GM23338 (cell line): ENCODE results near the gene CRAMP1. TPM values are rescaled to one million over a fixed set of nuclear protein-coding genes. Genes with fewer than 3 reads are reported as not detected.

ENCODE experiments used
- ATAC-seq: fragments of 200-7000 bp; cut with Tn5 transposase; 3 replicates; pipeline ENCODE4 v1.9.1; 2020
- DNase-seq: peaks from one replicate; pipeline ENCODE4 v3.0.0-alpha.2; 2015; ENCODE audit warnings: low spot score
- H2AFZ ChIP-seq: fragments of 200-600 bp; sonication (generic); 2 replicates; pipeline ENCODE4 v1.8.0; 2016; ENCODE audit warnings: antibody characterized with exemption, mild to moderate bottlenecking, moderate library complexity
- H3F3A ChIP-seq: fragments of 200-600 bp; sonication (generic); replicated peaks from 2 replicates; pipeline ENCODE4 v1.8.0; 2017; ENCODE audit warnings: antibody characterized with exemption, mixed run types, low read depth
- H3K27ac ChIP-seq: fragments of 200-600 bp; sonication (generic); 2 replicates; pipeline ENCODE4 v1.6.1; 2016; ENCODE audit warnings: low read depth
- H3K27me3 ChIP-seq: fragments of 200-600 bp; sonication (generic); 2 replicates; pipeline ENCODE4 v1.8.0; 2016; ENCODE audit warnings: mild to moderate bottlenecking, mixed run types, moderate library complexity; ENCODE audit not compliant: insufficient read depth
- H3K36me3 ChIP-seq: fragments of 200-600 bp; sonication (generic); 2 replicates; pipeline ENCODE4 v1.8.0; 2016; ENCODE audit warnings: mild to moderate bottlenecking; ENCODE audit not compliant: insufficient read depth
- H3K4me1 ChIP-seq: fragments of 200-600 bp; sonication (generic); 2 replicates; pipeline ENCODE4 v1.8.0; 2016; ENCODE audit warnings: mild to moderate bottlenecking, moderate library complexity; ENCODE audit not compliant: insufficient read depth
- H3K4me2 ChIP-seq: fragments of 200-600 bp; sonication (generic); 2 replicates; pipeline ENCODE4 v1.7.1; 2017; ENCODE audit warnings: mixed run types
- H3K4me3 ChIP-seq: fragments of 200-600 bp; sonication (generic); 2 replicates; pipeline ENCODE4 v1.6.1; 2016; ENCODE audit warnings: mixed run types
- H3K79me2 ChIP-seq: fragments of 200-600 bp; sonication (generic); replicated peaks from 2 replicates; pipeline ENCODE4 v1.8.0; 2017; ENCODE audit warnings: mild to moderate bottlenecking; ENCODE audit not compliant: insufficient read depth
- H3K9me2 ChIP-seq: fragments of 200-600 bp; sonication (generic); 2 replicates; pipeline ENCODE4 v1.8.0; 2017; ENCODE audit not compliant: insufficient read depth
- H4K20me1 ChIP-seq: fragments of 200-600 bp; sonication (generic); replicated peaks from 2 replicates; pipeline ENCODE4 v1.8.0; 2017; ENCODE audit warnings: mild to moderate bottlenecking; ENCODE audit not compliant: insufficient read depth
- H3K27ac Mint-ChIP-seq: 2 replicates; pipeline ENCODE4 v1.8.0; 2020; ENCODE audit warnings: inconsistent platforms, mild to moderate bottlenecking, moderate library complexity, mixed read lengths
- H3K27me3 Mint-ChIP-seq: 3 replicates; pipeline ENCODE4 v1.8.0; 2022; ENCODE audit warnings: low read depth, mild to moderate bottlenecking, moderate library complexity, mixed read lengths, inconsistent platforms; ENCODE audit not compliant: insufficient read depth, poor library complexity
- H3K36me3 Mint-ChIP-seq: 3 replicates; pipeline ENCODE4 v1.8.0; 2021; ENCODE audit warnings: low read depth, mild to moderate bottlenecking, inconsistent platforms, moderate library complexity, mixed read lengths
- H3K4me1 Mint-ChIP-seq: 3 replicates; pipeline ENCODE4 v1.8.0; 2020; ENCODE audit warnings: mild to moderate bottlenecking, inconsistent platforms, mixed read lengths
- H3K4me3 Mint-ChIP-seq: 3 replicates; pipeline ENCODE4 v1.8.0; 2021; ENCODE audit warnings: moderate library complexity, mild to moderate bottlenecking, inconsistent platforms, mixed read lengths
- H3K9me3 Mint-ChIP-seq: 3 replicates; pipeline ENCODE4 v1.8.0; 2020; ENCODE audit warnings: moderate library complexity, mild to moderate bottlenecking, inconsistent platforms, mixed read lengths
- EZH2 ChIP-seq: fragments of 200-600 bp; sonication (generic); IDR thresholded peaks from one replicate; pipeline ENCODE4 v1.8.0; 2017; ENCODE audit warnings: antibody characterized with exemption, mild to moderate bottlenecking, low read depth; ENCODE audit not compliant: unreplicated experiment
- JUNB ChIP-seq: IDR thresholded peaks from one replicate; pipeline ENCODE4 v1.6.1; 2016; ENCODE audit warnings: antibody characterized with exemption; ENCODE audit not compliant: unreplicated experiment
- NANOG ChIP-seq: IDR thresholded peaks from 2 replicates; pipeline ENCODE4 v1.6.1; 2016; ENCODE audit warnings: antibody characterized with exemption, borderline replicate concordance
- POLR2AphosphoS5 ChIP-seq: IDR thresholded peaks from 2 replicates; pipeline ENCODE4 v1.6.1; 2016; ENCODE audit warnings: antibody characterized with exemption, low read depth
- ZNF331 ChIP-seq: fragments of 250-450 bp; sonication (Bioruptor Pico); IDR thresholded peaks from 2 replicates; pipeline ENCODE4 v1.5.0; 2020; ENCODE audit warnings: low read depth, mild to moderate bottlenecking, moderate library complexity
- long read RNA-seq: library from polyadenylated mRNA; unstranded; transcript quantifications from one replicate; pipeline ENCODE4 v2.0.0, GENCODE V29; 2020; ENCODE audit not compliant: unreplicated experiment
- polyA plus RNA-seq: library from polyadenylated mRNA; unstranded; fragments of >200 nt; fragmentation: Nextera tagmentation; extraction: Ambion mirVana; gene quantifications from 2 replicates; pipeline ENCODE4 v1.2.1, GENCODE V29; 2016
- total RNA-seq: library from RNA; depleted of rRNA; stranded (reverse); fragments of >200 nt; shearing (Covaris generic); gene quantifications from 2 replicates; pipeline ENCODE4 v1.2.3, GENCODE V29; 2014; rRNA removed
- TF ChIP-seq, protein P1 (sequence below): fragments of 250-450 bp; sonication (Bioruptor Pico); IDR thresholded peaks from 2 replicates; pipeline ENCODE4 v1.5.0; 2020; ENCODE audit warnings: mild to moderate bottlenecking, moderate library complexity
- TF ChIP-seq, protein P2 (sequence below), 2 experiments: fragments of 200-600 bp in 1 of 2; sonication (generic) in 1 of 2; conservative IDR thresholded peaks; 2 replicates each; pipeline versions ENCODE4 v1.5.1 to v1.6.1; 2016 to 2017; ENCODE audit warnings: antibody characterized with exemption in 2 of 2, low read depth in 2 of 2, mild to moderate bottlenecking in 2 of 2, moderate library complexity in 1 of 2

The CRAMP1 gene, protein sequence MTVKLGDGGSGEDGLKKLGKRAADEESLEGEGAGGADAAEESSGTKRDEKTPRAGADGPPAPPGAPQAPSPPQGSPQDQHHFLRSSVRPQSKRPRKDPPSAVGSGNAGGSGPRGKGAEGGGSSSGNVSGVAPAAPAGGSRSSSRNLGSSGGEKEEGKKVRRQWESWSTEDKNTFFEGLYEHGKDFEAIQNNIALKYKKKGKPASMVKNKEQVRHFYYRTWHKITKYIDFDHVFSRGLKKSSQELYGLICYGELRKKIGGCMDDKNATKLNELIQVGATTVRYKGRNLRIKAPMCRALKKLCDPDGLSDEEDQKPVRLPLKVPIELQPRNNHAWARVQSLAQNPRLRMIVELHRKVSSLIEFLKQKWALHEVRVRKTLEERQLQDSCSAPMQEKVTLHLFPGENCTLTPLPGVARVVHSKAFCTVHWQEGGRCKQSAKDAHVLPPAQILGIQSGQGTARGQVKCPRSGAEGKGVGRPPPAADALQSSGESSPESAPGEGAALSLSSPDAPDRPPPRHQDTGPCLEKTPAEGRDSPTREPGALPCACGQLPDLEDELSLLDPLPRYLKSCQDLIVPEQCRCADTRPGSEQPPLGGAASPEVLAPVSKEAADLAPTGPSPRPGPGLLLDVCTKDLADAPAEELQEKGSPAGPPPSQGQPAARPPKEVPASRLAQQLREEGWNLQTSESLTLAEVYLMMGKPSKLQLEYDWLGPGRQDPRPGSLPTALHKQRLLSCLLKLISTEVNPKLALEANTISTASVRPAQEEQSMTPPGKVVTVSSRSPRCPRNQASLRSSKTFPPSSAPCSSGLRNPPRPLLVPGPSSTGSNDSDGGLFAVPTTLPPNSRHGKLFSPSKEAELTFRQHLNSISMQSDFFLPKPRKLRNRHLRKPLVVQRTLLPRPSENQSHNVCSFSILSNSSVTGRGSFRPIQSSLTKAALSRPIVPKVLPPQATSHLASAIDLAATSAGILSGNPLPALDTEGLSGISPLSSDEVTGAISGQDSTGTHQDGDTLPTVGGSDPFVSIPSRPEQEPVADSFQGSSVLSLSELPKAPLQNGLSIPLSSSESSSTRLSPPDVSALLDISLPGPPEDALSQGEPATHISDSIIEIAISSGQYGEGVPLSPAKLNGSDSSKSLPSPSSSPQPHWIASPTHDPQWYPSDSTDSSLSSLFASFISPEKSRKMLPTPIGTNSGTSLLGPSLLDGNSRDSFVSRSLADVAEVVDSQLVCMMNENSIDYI (N-terminal part only)
- total RNA-seq (16.7 and 17.9 TPM in 2 replicates), polyA plus RNA-seq (3.4 TPM in 2 replicates)
- long read RNA-seq, partial matches to known transcripts = 0 of 1 reads
- long read RNA-seq, other reads (novel, unspliced or antisense) = 1 of 1 reads

DNA sequence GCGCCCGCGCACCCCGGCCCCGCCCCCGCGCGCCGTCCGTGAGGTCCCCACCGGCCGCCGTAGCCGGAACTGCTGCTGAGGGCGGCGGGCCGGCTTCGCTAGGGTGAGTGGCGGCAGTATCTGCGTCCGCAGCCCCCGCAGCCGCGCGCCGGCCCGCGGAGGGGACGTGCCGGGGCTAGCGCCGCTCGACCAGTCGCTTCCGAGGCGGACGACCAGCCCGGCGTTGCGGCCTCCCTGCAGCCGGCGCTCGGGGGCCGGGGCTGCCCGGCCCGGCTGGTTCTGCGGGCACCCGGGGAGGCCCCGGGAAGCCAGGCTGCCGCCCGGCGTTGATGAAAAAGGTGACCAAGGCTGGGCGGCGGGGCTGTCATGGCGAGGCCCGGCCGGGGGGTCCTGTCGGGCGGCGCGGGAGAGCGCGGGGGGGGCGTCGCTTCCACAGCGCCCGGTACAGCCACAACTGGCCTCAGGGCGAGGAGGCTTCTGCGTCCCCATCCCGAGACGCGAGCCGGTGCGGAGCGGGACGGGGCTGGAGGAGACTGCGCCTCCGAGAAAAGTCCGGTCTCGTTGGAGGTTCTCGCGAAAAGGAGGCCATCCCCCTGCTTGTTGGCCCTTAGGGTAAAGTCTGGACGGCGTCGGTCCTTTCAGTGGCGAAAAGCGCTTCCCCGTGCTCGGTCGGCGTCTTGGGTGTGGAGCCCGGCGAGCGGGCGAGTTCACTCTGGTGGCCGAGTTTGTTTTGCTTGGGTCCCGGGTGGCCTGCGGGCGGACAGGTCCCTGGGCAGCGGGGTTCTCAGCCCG lies at the start of gene CRAMP1:
CRAMP1 (plus strand) TSS at position 41 of the 792 bp plus-strand sequence. CDS start 2,280 bp downstream, outside the sequence.
- peak within 1 kb of the TSS; percentile 99 for H3K27ac Mint-ChIP-seq
- Histone ChIP-seq H3K27me3 (peaks cover 12% of the 10 kb centered on the region), H3K4me1 (peaks cover 25% of the 10 kb centered on the region), H3K27ac (no peak within 1 kb of the TSS), H3K9me2 (no peaks in the 10 kb centered on the region; the same call in 1 of the 2 replicates), H3K36me3 (0 out of 2 replicates have a peak, but pooled peaks cover 4% of the 10 kb centered on the region), H3K4me3 (peak within 1 kb of the TSS; percentile 83), H3K79me2 (peaks cover 48% of the 10 kb centered on the region), H4K20me1 (peaks cover 7% of the 10 kb centered on the region), H3K4me2 (peak within 1 kb of the TSS; percentile 96), H2AFZ (no peak within 1 kb of the TSS), H3F3A (peaks cover 23% of the 10 kb centered on the region; the same call in 1 of the 2 replicates)
- TF ChIP-seq JUNB = no peak
- TF ChIP-seq POLR2AphosphoS5 = peak; percentile 11; the same call in 1 of the 2 replicates
- DNase-seq = peak; percentile 29
- peaks cover 16% of the 10 kb centered on the region for H3K36me3 Mint-ChIP-seq
- H3K4me1 Mint-ChIP-seq = peaks cover 25% of the 10 kb centered on the region
- peaks cover 5% of the 10 kb centered on the region; the same call in 2 of the 3 replicates for H3K9me3 Mint-ChIP-seq
- peak; percentile 16; the same call in 2 of the 3 replicates for ATAC-seq
- H3K4me3 Mint-ChIP-seq = peak within 1 kb of the TSS; percentile 94
- H3K27me3 Mint-ChIP-seq = peaks cover 29% of the 10 kb centered on the region

GRCh38 chr16:1563786-1564185 lies 48.4 kb upstream of the CRAMP1 start:
- Mint-ChIP-seq H3K4me1 (peaks cover 4% of the 10 kb centered on the region), H3K9me3 (no peaks in the 10 kb centered on the region), H3K4me3 (no peak overlapping the region), H3K36me3 (peaks cover 17% of the 10 kb centered on the region; the same call in 1 of the 3 replicates), H3K27me3 (peaks cover 6% of the 10 kb centered on the region), H3K27ac (no peak overlapping the region)
- H3K27ac ChIP-seq = no peak overlapping the region
- ATAC-seq = no peak
- H4K20me1 ChIP-seq = no peaks in the 10 kb centered on the region
- H3F3A ChIP-seq = no peaks in the 10 kb centered on the region
- H3K27me3 ChIP-seq = no peaks in the 10 kb centered on the region
- no peak overlapping the region for H3K4me3 ChIP-seq
- DNase-seq = no peak
- H3K4me1 ChIP-seq = no peaks in the 10 kb centered on the region
- no peak overlapping the region for H3K4me2 ChIP-seq
- H2AFZ ChIP-seq = no peak overlapping the region
- no peaks in the 10 kb centered on the region for H3K79me2 ChIP-seq
- no peaks in the 10 kb centered on the region for H3K36me3 ChIP-seq
- H3K9me2 ChIP-seq = no peaks in the 10 kb centered on the region
- TF ChIP-seq, protein P1, sequence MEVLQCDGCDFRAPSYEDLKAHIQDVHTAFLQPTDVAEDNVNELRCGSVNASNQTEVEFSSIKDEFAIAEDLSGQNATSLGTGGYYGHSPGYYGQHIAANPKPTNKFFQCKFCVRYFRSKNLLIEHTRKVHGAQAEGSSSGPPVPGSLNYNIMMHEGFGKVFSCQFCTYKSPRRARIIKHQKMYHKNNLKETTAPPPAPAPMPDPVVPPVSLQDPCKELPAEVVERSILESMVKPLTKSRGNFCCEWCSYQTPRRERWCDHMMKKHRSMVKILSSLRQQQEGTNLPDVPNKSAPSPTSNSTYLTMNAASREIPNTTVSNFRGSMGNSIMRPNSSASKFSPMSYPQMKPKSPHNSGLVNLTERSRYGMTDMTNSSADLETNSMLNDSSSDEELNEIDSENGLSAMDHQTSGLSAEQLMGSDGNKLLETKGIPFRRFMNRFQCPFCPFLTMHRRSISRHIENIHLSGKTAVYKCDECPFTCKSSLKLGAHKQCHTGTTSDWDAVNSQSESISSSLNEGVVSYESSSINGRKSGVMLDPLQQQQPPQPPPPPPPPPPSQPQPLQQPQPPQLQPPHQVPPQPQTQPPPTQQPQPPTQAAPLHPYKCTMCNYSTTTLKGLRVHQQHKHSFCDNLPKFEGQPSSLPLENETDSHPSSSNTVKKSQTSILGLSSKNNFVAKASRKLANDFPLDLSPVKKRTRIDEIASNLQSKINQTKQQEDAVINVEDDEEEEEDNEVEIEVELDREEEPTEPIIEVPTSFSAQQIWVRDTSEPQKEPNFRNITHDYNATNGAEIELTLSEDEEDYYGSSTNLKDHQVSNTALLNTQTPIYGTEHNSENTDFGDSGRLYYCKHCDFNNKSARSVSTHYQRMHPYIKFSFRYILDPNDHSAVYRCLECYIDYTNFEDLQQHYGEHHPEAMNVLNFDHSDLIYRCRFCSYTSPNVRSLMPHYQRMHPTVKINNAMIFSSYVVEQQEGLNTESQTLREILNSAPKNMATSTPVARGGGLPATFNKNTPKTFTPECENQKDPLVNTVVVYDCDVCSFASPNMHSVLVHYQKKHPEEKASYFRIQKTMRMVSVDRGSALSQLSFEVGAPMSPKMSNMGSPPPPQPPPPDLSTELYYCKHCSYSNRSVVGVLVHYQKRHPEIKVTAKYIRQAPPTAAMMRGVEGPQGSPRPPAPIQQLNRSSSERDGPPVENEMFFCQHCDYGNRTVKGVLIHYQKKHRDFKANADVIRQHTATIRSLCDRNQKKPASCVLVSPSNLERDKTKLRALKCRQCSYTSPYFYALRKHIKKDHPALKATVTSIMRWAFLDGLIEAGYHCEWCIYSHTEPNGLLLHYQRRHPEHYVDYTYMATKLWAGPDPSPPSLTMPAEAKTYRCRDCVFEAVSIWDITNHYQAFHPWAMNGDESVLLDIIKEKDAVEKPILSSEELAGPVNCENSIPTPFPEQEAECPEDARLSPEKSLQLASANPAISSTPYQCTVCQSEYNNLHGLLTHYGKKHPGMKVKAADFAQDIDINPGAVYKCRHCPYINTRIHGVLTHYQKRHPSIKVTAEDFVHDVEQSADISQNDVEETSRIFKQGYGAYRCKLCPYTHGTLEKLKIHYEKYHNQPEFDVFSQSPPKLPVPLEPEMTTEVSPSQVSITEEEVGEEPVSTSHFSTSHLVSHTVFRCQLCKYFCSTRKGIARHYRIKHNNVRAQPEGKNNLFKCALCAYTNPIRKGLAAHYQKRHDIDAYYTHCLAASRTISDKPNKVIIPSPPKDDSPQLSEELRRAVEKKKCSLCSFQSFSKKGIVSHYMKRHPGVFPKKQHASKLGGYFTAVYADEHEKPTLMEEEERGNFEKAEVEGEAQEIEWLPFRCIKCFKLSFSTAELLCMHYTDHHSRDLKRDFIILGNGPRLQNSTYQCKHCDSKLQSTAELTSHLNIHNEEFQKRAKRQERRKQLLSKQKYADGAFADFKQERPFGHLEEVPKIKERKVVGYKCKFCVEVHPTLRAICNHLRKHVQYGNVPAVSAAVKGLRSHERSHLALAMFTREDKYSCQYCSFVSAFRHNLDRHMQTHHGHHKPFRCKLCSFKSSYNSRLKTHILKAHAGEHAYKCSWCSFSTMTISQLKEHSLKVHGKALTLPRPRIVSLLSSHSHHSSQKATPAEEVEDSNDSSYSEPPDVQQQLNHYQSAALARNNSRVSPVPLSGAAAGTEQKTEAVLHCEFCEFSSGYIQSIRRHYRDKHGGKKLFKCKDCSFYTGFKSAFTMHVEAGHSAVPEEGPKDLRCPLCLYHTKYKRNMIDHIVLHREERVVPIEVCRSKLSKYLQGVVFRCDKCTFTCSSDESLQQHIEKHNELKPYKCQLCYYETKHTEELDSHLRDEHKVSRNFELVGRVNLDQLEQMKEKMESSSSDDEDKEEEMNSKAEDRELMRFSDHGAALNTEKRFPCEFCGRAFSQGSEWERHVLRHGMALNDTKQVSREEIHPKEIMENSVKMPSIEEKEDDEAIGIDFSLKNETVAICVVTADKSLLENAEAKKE (CRISPR knock-in tag) = no peak
- TF ChIP-seq, protein P2, sequence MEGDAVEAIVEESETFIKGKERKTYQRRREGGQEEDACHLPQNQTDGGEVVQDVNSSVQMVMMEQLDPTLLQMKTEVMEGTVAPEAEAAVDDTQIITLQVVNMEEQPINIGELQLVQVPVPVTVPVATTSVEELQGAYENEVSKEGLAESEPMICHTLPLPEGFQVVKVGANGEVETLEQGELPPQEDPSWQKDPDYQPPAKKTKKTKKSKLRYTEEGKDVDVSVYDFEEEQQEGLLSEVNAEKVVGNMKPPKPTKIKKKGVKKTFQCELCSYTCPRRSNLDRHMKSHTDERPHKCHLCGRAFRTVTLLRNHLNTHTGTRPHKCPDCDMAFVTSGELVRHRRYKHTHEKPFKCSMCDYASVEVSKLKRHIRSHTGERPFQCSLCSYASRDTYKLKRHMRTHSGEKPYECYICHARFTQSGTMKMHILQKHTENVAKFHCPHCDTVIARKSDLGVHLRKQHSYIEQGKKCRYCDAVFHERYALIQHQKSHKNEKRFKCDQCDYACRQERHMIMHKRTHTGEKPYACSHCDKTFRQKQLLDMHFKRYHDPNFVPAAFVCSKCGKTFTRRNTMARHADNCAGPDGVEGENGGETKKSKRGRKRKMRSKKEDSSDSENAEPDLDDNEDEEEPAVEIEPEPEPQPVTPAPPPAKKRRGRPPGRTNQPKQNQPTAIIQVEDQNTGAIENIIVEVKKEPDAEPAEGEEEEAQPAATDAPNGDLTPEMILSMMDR (conservative IDR thresholded peaks at IDR 0.05; ENCODE audit: low read depth in 2 of 2) = no peak
- TF ChIP-seq EZH2 (no peak), NANOG (no peak), JUNB (no peak), ZNF331 (CRISPR knock-in tag) (no peak), POLR2AphosphoS5 (no peak)
